SIG-M5 treated with dmso at 0.1 percent for 504 hours (cell line): Measurements from ENCODE around the gene HOXA7.

ENCODE experiments used
- DNase-seq: peaks from one replicate; lab custom pipeline; 2025; ENCODE audit not compliant: unreplicated experiment; lab: John Stamatoyannopoulos, UW

Gene HOXA7

GRCh38 chr7:27159266-27160144, 3.0 kb upstream of the HOXA7 start:
- no peak for DNase-seq

DNA sequence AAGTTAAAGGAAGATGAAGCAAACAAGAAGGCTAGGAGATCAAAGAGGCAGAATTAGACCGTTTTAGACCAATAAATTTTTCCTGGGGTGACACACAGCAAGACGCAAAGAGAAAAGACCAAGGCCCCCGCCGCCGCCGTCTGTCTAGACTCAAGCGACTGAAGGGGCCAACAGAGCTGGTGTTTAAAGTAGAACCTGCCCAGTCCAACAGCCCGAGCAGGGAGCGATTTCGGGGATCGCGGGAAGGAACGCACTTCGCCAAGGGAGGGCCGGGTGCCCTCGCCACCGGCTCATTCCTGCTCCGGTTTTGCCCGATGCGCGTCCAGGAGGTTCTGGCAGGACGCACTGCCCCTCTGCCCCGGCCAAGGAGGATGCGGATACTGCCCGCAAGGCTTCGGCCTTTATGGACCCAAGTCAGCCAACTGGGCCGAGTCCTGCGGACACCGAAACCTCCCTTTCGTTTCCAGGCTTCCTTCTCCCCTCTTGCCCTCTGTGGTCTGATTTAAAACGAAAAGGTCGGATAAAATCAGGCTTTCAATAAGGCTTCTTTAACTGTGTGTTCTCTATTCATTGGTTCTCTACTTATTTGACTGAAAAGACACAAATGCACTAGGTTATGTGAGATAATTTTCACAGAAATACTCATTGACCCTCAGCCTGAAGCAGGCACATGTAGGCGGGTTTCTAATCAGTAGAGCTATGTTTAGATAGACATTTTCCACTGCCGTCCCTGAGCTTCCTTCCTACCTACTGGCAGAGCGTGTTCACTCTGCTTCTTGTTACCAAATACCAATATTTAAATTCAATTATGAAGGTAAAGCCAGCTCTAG, 2.2 kb upstream of the HOXA7 start:
- DNase-seq, result no peak

- DNase-seq, result no peak
Measured at GRCh38 chr7:27157702-27158431, 1.4 kb upstream of the HOXA7 start.

DNA sequence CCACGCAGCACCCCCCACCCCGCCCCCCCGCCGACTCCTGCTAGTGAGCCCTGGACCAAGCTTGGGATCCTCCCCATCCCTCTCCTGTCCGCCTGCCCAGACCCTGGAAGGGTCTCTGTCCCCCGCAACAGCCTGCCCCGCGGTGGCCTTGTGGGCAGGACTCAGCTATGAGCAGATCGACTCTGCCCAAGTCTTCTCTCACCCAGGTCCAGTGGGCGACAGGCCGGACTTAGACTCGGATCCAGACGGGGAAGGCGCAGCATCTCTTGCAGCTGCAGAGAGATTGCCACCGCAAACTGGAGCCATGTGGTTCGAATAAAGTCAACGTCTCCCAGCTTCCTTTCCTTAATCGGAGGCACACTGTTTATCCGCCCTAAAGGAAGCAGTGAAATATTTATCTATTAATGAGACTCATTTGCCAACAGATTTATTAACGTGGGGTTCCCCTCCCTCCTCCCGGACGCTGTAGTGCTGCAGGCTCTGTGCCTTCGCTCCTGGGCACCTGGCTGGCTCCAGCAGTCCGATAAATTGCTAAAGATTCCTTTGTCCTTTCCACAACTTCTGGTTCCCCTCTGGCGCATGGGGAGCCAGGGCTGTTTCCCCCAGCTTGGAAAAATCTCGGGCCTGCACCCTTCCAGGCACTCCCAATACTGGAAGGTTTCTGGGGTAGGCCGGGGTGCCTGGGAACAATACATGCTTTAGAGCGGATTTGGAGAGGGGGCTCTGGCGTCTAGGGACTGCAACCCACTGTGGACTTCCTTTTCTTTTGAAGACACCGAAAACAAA, 634 bp upstream of the HOXA7 start:
- DNase-seq, result no peak

- DNase-seq, result no peak
Measured at GRCh38 chr7:27155816-27156507, 513 bp downstream of the HOXA7 start.

DNA sequence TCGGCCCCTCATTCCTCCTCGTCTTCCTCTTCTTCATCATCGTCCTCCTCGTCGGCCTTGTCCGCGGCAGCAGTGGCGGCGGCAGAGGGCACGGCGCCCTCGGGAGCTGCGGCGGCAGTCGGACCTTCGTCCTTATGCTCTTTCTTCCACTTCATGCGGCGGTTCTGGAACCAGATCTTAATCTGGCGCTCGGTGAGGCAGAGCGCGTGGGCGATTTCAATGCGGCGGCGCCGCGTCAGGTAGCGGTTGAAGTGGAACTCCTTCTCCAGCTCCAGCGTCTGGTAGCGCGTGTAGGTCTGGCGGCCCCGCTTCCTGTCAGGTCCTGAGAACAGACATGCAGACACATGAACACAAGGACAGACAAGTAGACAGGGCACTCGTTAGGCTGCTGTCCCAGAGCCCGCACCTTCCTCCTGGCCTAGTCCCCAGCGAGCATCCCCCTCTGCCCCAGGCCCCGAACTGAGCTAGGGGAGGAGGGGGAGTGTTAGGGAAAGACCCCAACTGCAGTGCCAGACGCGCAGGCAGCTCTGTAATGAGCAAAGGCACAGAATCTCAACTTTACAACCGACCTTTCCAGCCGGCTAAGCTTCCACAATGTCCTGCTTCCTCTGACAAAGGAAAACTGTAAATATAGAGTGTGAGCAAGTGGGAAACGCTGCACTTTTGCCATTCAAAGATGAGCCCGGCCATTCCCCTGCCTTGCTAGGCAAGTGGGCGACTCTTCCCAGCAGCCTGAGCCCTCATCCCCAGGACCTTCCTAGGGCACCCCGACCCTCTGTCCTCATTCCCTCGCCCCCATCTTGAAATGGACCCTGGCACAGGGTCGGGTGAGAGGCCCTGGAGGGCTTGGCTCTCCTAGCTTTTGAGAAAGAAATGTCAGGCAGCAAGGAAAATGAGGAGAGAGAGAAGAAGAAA, 1.3 kb downstream of the HOXA7 start:
- DNase-seq, result no peak

DNA sequence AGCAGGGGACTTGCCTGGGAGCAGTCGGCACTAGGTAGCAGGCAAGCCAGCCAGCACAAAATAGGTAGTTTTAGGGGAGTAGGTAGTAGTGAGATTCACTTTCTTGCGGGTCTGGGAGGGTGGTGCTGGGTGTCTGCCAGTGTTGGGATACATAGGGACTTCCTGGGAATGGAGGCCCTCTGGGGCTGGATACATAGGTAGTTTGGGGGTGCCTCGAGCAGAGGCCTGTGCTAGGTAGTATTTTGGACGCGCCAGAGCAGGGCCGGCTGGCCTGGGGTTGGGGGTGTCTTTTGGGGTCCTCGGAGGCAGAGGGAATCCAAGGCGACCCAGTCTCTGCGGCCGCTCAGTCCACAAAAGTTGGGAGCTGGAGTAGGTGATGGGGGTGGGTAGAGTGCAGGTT, 2.1 kb downstream of the HOXA7 start:
- no peak for DNase-seq

DNA sequence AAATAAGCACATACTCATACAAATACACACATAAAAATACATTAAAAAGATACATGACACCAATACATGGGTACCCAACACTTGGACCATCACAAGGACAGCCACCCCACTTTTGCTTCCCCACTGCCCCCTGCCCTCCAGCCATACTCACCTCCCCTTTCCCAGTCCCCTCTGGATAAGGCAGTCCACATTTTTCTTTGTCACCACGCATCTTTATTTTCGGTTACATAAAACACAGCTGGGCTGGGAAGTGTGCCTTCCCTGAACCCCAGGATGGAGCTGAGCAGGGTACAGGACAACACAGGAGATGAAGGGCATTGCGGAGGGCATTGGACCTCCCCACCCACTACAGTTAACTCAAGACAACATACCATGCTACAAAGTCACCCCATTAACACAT, 2.9 kb downstream of the HOXA7 start:
- DNase-seq, result no peak

GRCh38 chr7:27152816-27153442, 3.5 kb downstream of the HOXA7 start:
- DNase-seq, result no peak

DNA sequence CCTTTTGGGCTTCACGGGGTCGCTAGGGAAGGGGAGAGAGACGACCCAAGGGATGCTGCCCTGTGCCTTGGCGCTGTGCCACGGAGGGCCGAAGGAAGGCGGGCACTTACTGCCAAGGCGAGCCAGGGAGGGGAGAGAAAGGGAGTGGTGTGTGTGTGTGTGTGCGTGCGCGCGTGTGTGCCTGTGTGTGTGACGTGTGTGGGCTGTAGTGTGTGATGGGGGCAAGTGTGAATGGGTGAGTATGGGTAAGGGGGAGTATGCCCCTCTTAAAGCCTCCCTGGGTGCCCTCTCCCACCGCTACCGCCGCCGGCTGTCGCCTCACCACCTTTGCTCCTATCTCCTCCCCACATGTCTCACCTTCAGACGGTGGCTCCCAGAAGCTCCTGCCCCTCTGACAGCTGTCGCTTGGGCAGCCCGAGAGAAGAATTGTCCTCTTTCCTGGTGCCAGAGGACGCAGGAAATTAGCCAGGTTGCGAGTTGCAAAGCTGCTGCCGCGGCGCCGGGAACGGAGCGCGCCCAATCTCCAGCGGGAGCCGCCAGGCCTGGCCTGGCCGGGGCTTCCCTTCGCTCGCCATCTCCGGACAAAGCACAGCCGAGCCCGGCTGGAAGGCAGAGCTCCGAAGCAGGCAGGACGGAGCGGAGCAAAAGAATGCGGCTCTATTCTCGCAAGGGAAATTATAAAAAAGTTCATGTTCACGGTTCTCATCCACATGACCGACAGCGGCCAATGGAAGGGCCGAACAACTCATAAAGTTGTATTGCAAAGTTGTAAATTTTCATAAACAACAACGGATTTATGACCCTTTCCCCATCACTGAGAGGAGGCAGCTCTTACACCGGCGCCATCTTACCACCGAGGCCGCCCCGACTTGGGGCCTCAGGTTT, 4.3 kb downstream of the HOXA7 start, which contains the start of gene HOXA3:
HOXA3 (minus strand) TSS at position 653 of the 885 bp plus-strand sequence. CDS start 41,943 bp downstream, outside the sequence.
- no peak for DNase-seq

DNA sequence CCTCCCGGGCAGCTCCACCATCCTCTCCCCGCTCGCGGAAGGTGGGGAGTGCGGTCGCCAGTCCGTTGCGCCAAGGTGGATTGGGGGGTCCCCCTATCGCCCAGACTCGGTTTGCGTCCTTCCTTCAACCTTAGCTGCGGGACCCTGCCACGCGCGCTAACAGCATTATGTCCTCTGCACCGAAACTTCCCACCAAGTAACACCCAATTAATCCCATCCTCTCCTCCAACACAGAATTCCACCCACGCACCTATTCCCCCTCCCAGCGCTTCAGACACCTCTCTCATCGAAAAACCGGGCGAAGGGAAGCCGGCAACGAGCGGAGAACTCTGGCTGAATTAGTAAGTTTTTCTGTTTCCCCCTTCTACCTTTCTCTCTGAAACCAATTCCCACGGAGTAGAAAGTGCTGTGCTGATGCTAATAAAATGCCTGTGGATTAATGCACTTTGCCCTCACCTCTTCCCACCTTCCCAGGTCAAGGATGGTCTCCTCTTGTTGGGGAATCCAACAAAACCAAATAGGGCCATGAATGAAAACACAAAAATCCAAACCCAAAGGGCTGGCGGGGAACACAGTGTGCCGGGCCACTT, 5.0 kb downstream of the HOXA7 start:
- no peak for DNase-seq

- DNase-seq, result peak; percentile 61
Measured at GRCh38 chr7:27150568-27151340, 5.7 kb downstream of the HOXA7 start.

DNA sequence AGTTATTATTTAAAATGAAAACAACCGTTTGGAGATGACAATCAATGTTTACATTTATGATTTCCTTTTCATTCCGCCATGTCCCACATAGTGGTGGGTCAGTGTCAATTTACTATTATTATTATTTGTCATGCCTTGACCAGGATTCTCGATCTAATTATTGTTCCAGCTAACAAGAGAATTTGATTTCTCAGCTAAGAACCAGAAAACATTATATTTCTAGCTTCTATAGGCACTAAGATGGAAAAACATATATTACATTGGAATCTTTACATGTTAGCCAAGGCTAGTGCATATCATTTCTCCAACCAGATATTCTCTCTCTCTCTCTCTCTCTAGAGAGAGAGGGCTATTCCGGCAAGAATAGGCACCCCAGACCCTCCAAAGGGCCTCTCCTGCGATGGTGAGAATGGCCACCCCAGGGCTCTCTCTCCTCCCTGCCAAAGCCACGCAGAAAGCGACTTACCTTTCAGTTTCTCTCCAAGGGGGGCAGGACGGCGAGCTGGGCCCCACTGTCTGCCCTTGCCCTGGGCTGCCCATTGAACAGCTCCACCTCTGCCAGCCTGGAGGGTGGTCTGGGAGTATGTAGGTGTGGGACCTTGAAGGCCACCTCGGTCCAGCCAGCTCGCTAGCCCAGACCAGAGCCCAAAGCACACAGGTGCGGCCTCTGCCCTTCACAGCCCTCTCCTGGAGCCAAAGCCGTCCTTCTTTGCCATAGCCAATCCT, 6.5 kb downstream of the HOXA7 start:
- no peak for DNase-seq

- DNase-seq, result no peak
Measured at GRCh38 chr7:27148756-27149641, 7.5 kb downstream of the HOXA7 start.
